B cell (primary cell): ENCODE data around the gene RMND5A. TPM values are rescaled to one million over a fixed set of nuclear protein-coding genes. Genes with fewer than 3 reads are reported as not detected.

Source experiments
- ATAC-seq: fragments of 200-7000 bp; cut with Tn5 transposase; one replicate; pipeline ENCODE4 v1.10.0; 2021; ENCODE audit warnings: low read depth, mild to moderate bottlenecking, moderate number of reproducible peaks, moderate library complexity
- CTCF ChIA-PET: fragments of 350-600 bp; sonication (Branson Sonifier 250); formaldehyde crosslinking; loops from one replicate; lab custom pipeline; 2021; ENCODE audit warnings: antibody characterized with exemption, inconsistent platforms; lab: Charles Lee
- POLR2A ChIA-PET: fragments of 350-600 bp; sonication (Branson Sonifier 250); formaldehyde crosslinking; loops from one replicate; lab custom pipeline; 2021; ENCODE audit warnings: antibody characterized with exemption; lab: Charles Lee
- DNase-seq: peaks from one replicate; pipeline ENCODE4 v3.0.0; 2013
- H2AFZ ChIP-seq: 2 replicates; pipeline ENCODE4 v1.6.1; 2012; ENCODE audit warnings: mild to moderate bottlenecking, low read depth, low read length; ENCODE audit not compliant: insufficient read depth, poor library complexity, severe bottlenecking
- H3K27ac ChIP-seq, 2 donors: 1 replicate in 1 of 2; 2 replicates in 1 of 2; pipeline ENCODE4 v1.5.1; 2012 to 2013; ENCODE audit warnings: low read length in 2 of 2, mild to moderate bottlenecking in 2 of 2, moderate library complexity in 1 of 2
- H3K27me3 ChIP-seq, 4 experiments: fragments of 200-600 bp in 1 of 4; sonication (generic) in 1 of 4; replicated peaks in 1 of 4; 1 replicate in 2 of 4; 2 replicates in 2 of 4; pipeline versions ENCODE4 v1.6.1 to v1.7.0; 2013 to 2016; ENCODE audit warnings: low read length in 3 of 4, mild to moderate bottlenecking in 2 of 4, mixed read lengths in 1 of 4, moderate library complexity in 1 of 4; ENCODE audit not compliant: insufficient read depth in 4 of 4, control insufficient read depth in 3 of 4; ENCODE audit errors: control extremely low read depth in 1 of 4
- H3K36me3 ChIP-seq, 2 experiments: replicated peaks in 1 of 2; 1 replicate in 1 of 2; 2 replicates in 1 of 2; pipeline versions ENCODE4 v1.6.1 to v1.7.1; 2013; ENCODE audit warnings: low read length in 1 of 2; ENCODE audit not compliant: insufficient read depth in 2 of 2, control insufficient read depth in 1 of 2; ENCODE audit errors: control extremely low read depth in 1 of 2, extremely low read depth in 1 of 2
- H3K4me1 ChIP-seq, 2 donors: fragments of 200-600 bp in 1 of 2; sonication (generic) in 1 of 2; 1 replicate in 1 of 2; 2 replicates in 1 of 2; pipeline versions ENCODE4 v1.5.1 to v1.6.1; 2013 to 2017; ENCODE audit warnings: low read length in 2 of 2; ENCODE audit not compliant: control insufficient read depth in 2 of 2, insufficient read depth in 2 of 2
- H3K4me2 ChIP-seq: replicated peaks from 2 replicates; pipeline ENCODE3; 2012; ENCODE audit warnings: mild to moderate bottlenecking, low read depth, low read length; ENCODE audit not compliant: poor library complexity, severe bottlenecking
- H3K4me3 ChIP-seq, 5 experiments: fragments of 200-600 bp in 1 of 5; sonication (generic) in 1 of 5; 1 replicate in 3 of 5; 2 replicates in 2 of 5; pipeline versions ENCODE4 v1.5.1 to v1.7.0; 2011 to 2016; ENCODE audit warnings: low read length in 4 of 5, mild to moderate bottlenecking in 4 of 5, low read depth in 2 of 5, control low read depth in 1 of 5, moderate library complexity in 1 of 5; ENCODE audit not compliant: insufficient read depth in 1 of 5; ENCODE audit errors: control extremely low read depth in 1 of 5, extremely low read depth in 1 of 5
- H3K79me2 ChIP-seq: fragments of 200-600 bp; sonication (generic); one replicate; pipeline ENCODE4 v1.6.0; 2016; ENCODE audit warnings: low read length; ENCODE audit not compliant: control insufficient read depth, insufficient read depth
- H3K9ac ChIP-seq: fragments of 200-600 bp; sonication (generic); 2 replicates; pipeline ENCODE4 v1.6.1; 2017; ENCODE audit warnings: mild to moderate bottlenecking, low read length, moderate library complexity
- H3K9me3 ChIP-seq, 3 donors: one replicate each; pipeline versions ENCODE4 v1.6.1 to v1.7.1; 2013; ENCODE audit warnings: low read length in 2 of 3; ENCODE audit not compliant: control insufficient read depth in 2 of 3, insufficient read depth in 1 of 3; ENCODE audit errors: control extremely low read depth in 1 of 3
- H4K20me1 ChIP-seq: 2 replicates; pipeline ENCODE4 v1.6.0; 2012; ENCODE audit warnings: mild to moderate bottlenecking, low read length; ENCODE audit not compliant: insufficient read depth, control insufficient read depth, poor library complexity, severe bottlenecking
- H3K27ac Mint-ChIP-seq: one replicate; pipeline ENCODE4 v1.8.0; 2021; ENCODE audit warnings: mixed read lengths
- H3K27me3 Mint-ChIP-seq: one replicate; pipeline ENCODE4 v1.8.0; 2021; ENCODE audit warnings: mixed read lengths
- H3K4me1 Mint-ChIP-seq: one replicate; pipeline ENCODE4 v1.8.0; 2021; ENCODE audit warnings: mixed read lengths
- H3K4me3 Mint-ChIP-seq: one replicate; pipeline ENCODE4 v1.8.0; 2021; ENCODE audit warnings: mixed read lengths
- H3K9me3 Mint-ChIP-seq: one replicate; pipeline ENCODE4 v1.8.0; 2022; ENCODE audit warnings: mixed read lengths; ENCODE audit not compliant: insufficient read depth
- CTCF ChIP-seq: fragments of 200-600 bp; IDR thresholded peaks from one replicate; pipeline ENCODE4 v1.8.0; 2022; ENCODE audit warnings: antibody characterized with exemption, mild to moderate bottlenecking
- EZH2 ChIP-seq: IDR thresholded peaks from 2 replicates; pipeline ENCODE4 v1.6.1; 2012; ENCODE audit warnings: borderline replicate concordance, low read depth, mild to moderate bottlenecking, moderate library complexity, low read length; ENCODE audit not compliant: insufficient read depth, poor library complexity, severe bottlenecking
- WGBS: methylation state at CpG from one replicate; pipeline ENCODE4 v1.1.5; 2013; ENCODE audit warnings: missing lambda C conversion rate; ENCODE audit not compliant: insufficient coverage; 5-methylcytosine and 5-hydroxymethylcytosine counted together
- intact Hi-C: fragments of 100-400 bp; cut with micrococcal nuclease; formaldehyde crosslinking; loops from one replicate; pipeline ENCODE4 v1.10.0; 2022
- polyA plus RNA-seq: library from polyadenylated mRNA; depleted of rRNA; stranded (reverse); fragments of >200 nt; gene quantifications from 2 replicates; pipeline ENCODE4 v1.2.3, GENCODE V29; 2012
- total RNA-seq, 2 donors: library from RNA; stranded (reverse); fragments of 120-200 nt in 1 of 2; gene quantifications; 1 replicate in 1 of 2; 2 replicates in 1 of 2; pipeline versions ENCODE4 v1.2.3 to v1.2.4, GENCODE V29; 2013 to 2022

The RMND5A gene
- total and polyA plus RNA-seq, 2 donors (not counting 1 experiment from before 2014, with no cell fraction given): 13.0 to 33.7 TPM

DNA sequence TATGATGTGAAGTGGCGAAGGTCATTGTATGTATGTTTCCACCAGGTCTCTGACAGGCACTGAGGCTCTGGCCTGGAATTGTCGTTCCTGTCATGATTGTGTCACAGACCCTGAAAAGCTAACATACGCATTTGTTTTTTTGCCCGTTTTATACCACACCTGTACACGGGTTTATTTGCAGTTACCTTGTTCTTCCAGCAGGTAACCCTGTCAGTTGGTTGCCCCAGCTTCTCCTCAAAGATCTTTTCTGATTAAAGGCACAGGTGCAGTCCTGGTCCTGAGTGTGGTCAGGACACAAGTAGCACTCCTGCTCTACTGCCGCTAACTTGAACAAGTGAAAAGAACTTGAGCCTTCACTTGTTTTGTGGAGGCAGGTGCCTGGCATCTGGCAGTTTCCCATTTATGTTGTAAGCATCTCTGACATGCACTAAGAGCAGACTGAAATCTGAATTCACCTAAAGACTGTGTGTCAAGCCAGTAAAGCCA, 50.8 kb downstream of the RMND5A start:
- Mint-ChIP-seq H3K27me3 (no peaks in the 10 kb centered on the region), H3K4me1 (no peaks in the 10 kb centered on the region), H3K27ac (no peak overlapping the region), H3K9me3 (no peaks in the 10 kb centered on the region), H3K4me3 (no peak overlapping the region)
- Histone ChIP-seq H2AFZ (no peak overlapping the region), H3K4me3 (no peak overlapping the region), H3K9me3 (no peaks in the 10 kb centered on the region), H3K9ac (no peak overlapping the region), H3K4me2 (no peak overlapping the region), H3K27ac (no peak overlapping the region), H3K27me3 (no peaks in the 10 kb centered on the region), H3K4me1 (no peaks in the 10 kb centered on the region), H3K79me2 (peaks cover 5% of the 10 kb centered on the region), H4K20me1 (peaks cover 17% of the 10 kb centered on the region), H3K36me3 (peaks cover 16 to 85% of the 10 kb centered on the region in 2 experiments)
- no peak for TF ChIP-seq EZH2
- intact Hi-C loops: no loop called here
- DNase-seq (no peak), ATAC-seq (no peak)
- CTCF ChIA-PET: interaction anchor here (1.8 kb wide), 1 partner anchor 8 kb away, joined by 5 read pairs; no protein-coding TSS in a partner anchor
- POLR2A ChIA-PET: no interaction called here
- WGBS: 93% methylated on average over 6 of the region's 6 CpGs

DNA sequence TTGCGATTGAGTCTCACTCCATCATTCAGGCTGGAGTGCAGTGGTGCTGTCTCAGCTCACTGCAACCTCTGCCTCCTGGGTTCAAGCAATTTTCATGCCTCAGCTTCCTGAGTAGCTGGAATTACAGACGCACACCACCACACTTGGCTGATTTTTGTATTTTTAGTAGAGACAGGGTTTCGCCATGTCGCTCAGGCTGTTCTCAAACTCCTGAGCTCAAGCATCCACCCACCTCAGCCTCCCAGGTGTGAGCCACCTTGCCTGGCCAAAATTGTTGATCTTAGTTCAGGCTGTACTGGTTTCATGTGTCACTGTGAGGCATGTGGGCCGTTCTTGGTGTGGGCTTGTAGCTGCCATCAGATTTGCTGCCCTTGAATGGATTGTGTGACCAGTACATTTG, 52.5 kb downstream of the RMND5A start:
- TF ChIP-seq EZH2 (no peak), CTCF (no peak)

More for the DNA sequence above, 52.5 kb downstream of the RMND5A start:
- POLR2A ChIA-PET: no interaction called here
- Mint-ChIP-seq H3K9me3 (no peaks in the 10 kb centered on the region), H3K27ac (no peak overlapping the region), H3K4me3 (no peak overlapping the region), H3K4me1 (no peaks in the 10 kb centered on the region), H3K27me3 (no peaks in the 10 kb centered on the region)
- no peak overlapping the region for H3K4me3 ChIP-seq
- no peak overlapping the region for H2AFZ ChIP-seq
- peaks cover 5% of the 10 kb centered on the region for H3K79me2 ChIP-seq
- no peak overlapping the region for H3K4me2 ChIP-seq
- intact Hi-C loops: no loop called here
- no peak overlapping the region for H3K27ac ChIP-seq
- DNase-seq (no peak), ATAC-seq (no peak)
- peaks cover 14% of the 10 kb centered on the region for H4K20me1 ChIP-seq
- no peaks in the 10 kb centered on the region for H3K4me1 ChIP-seq
- H3K27me3 ChIP-seq: no peaks in the 10 kb centered on the region
- 85% methylated on average over 4 of the region's 5 CpGs for WGBS
- H3K9ac ChIP-seq: no peak overlapping the region
- no peaks in the 10 kb centered on the region for H3K9me3 ChIP-seq
- H3K36me3 ChIP-seq: peaks cover 20 to 82% of the 10 kb centered on the region in 2 experiments
- CTCF ChIA-PET: interaction anchor here (1.8 kb wide), 1 partner anchor 10 kb away, joined by 5 read pairs; no protein-coding TSS in a partner anchor
